A673 (cell line): ENCODE measurements around the gene BRS3. TPM values are rescaled to one million over a fixed set of nuclear protein-coding genes. Genes with fewer than 3 reads are reported as not detected.

Experiments
- BruUV-seq: library from RNA; stranded (reverse); fragments of 400-500 nt; replicated peaks from 2 replicates; lab custom pipeline; 2021; lab: Mats Ljungman, UMichigan
- CTCF ChIA-PET: fragments of 300-600 bp; sonication (Branson Sonifier 250); formaldehyde crosslinking; loops from one replicate; lab custom pipeline; 2022; ENCODE audit warnings: antibody characterized with exemption; lab: Charles Lee
- POLR2A ChIA-PET: fragments of 300-600 bp; sonication (Branson Sonifier 250); formaldehyde crosslinking; loops from one replicate; lab custom pipeline; 2022; ENCODE audit warnings: antibody characterized with exemption; ENCODE audit not compliant: low non-redundant PET; lab: Charles Lee
- DNase-seq: peaks from one replicate; pipeline ENCODE4 v3.0.0-alpha.2; 2015; ENCODE audit warnings: low spot score
- H3K27ac ChIP-seq: fragments of 200-600 bp; sonication (generic); 2 replicates; pipeline ENCODE4 v1.5.1; 2016; ENCODE audit warnings: mixed run types, low read depth, mild to moderate bottlenecking, mixed read lengths, antibody characterized with exemption, low read length; ENCODE audit not compliant: poor library complexity, severe bottlenecking
- H3K27me3 ChIP-seq: fragments of 200-600 bp; sonication (generic); replicated peaks from 2 replicates; pipeline ENCODE4 v1.6.1; 2017; ENCODE audit warnings: mixed run types, low read depth, mild to moderate bottlenecking, mixed read lengths, antibody characterized with exemption, low read length; ENCODE audit not compliant: insufficient read depth, poor library complexity
- H3K36me3 ChIP-seq: fragments of 200-600 bp; sonication (generic); 2 replicates; pipeline ENCODE4 v1.6.1; 2016; ENCODE audit warnings: mixed run types, mild to moderate bottlenecking, mixed read lengths, antibody characterized with exemption, low read length; ENCODE audit not compliant: insufficient read depth, poor library complexity, severe bottlenecking
- H3K4me1 ChIP-seq: fragments of 200-600 bp; sonication (generic); 2 replicates; pipeline ENCODE4 v1.6.1; 2017; ENCODE audit warnings: mixed run types, mild to moderate bottlenecking, mixed read lengths, antibody characterized with exemption, low read length; ENCODE audit not compliant: insufficient read depth, poor library complexity, severe bottlenecking
- H3K4me3 ChIP-seq: fragments of 200-600 bp; sonication (generic); 2 replicates; pipeline ENCODE4 v1.5.1; 2016; ENCODE audit warnings: low read depth, mixed run types, mild to moderate bottlenecking, mixed read lengths, low read length; ENCODE audit not compliant: poor library complexity, severe bottlenecking
- H3K9me3 ChIP-seq: fragments of 200-600 bp; sonication (generic); 2 replicates; pipeline ENCODE4 v1.6.1; 2016; ENCODE audit warnings: mixed run types, low read depth, mild to moderate bottlenecking, mixed read lengths, antibody characterized with exemption, low read length; ENCODE audit not compliant: poor library complexity, severe bottlenecking
- CTCF ChIP-seq: fragments of 300-800, 200-600 bp; sonication (generic); conservative IDR thresholded peaks from 2 replicates; pipeline ENCODE4 v1.5.1; 2017; ENCODE audit warnings: low read depth, mild to moderate bottlenecking, antibody characterized with exemption, low read length, moderate library complexity, mixed read lengths
- EZH2 ChIP-seq: fragments of 200-600 bp; sonication (generic); IDR thresholded peaks from 2 replicates; pipeline ENCODE4 v1.6.1; 2017; ENCODE audit warnings: borderline replicate concordance, low read depth, mild to moderate bottlenecking, mixed read lengths, antibody characterized with exemption, low read length; ENCODE audit not compliant: poor library complexity, severe bottlenecking
- intact Hi-C: fragments of 100-400 bp; cut with micrococcal nuclease; formaldehyde crosslinking; loops from one replicate; pipeline ENCODE4 v1.10.0; 2022; ENCODE audit not compliant: unreplicated experiment
- total RNA-seq: library from RNA; stranded (reverse); gene quantifications from 2 replicates; pipeline ENCODE4 v1.2.3, GENCODE V29; 2021

The BRS3 gene
- total RNA-seq, 1 experiment from 2014 or later, result not detected

DNA sequence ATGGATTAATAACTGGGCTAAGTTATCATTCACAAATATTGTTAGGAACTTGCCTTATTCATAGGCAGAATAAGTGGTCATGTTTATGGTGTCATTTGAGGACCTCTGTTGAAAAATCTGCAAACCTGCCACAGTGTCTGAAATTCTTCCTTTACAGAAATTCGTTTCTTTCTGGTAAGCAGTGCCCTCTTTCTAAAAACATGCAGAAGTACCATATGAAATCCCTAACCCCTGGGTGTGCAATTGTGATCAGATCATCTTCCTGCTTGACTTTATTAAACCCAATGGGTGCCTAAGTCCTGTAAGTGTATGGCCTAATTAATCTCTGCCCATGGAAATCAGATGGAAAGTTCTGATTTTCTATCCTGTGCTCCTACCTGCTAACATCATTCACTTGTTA is 5.3 kb downstream of the BRS3 start:
- intact Hi-C loops, result no loop called here
- ChIA-PET POLR2A (no interaction called here), CTCF (no interaction called here)
- H3K27ac ChIP-seq, result no peak overlapping the region
- H3K27me3 ChIP-seq, result peaks cover 19% of the 10 kb centered on the region
- no peak for TF ChIP-seq CTCF
- TF ChIP-seq EZH2, result no peak
- H3K4me3 ChIP-seq, result no peak overlapping the region
- no TSS peak for BruUV-seq
- DNase-seq, result no peak
- H3K9me3 ChIP-seq, result no peaks in the 10 kb centered on the region
- no peaks in the 10 kb centered on the region for H3K36me3 ChIP-seq
- H3K4me1 ChIP-seq, result no peaks in the 10 kb centered on the region

DNA sequence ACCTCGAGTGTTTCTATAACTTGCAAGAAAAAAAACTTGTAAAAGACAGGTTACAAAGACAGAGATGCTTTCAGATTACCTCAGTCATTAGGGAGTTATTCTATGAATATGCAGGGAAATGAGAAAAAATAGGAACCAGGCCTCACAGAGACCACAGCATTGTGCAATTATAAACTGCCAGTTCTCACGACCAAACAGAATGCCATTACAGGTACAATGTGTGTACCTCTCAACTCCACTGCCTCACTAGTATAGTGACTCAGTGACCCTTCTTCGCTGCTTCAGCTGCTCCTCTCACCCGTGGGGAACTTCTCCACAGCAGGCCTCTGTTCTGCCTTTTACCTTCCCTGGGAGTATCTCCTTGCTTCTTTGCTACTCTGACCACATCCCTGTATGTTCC is 7.3 kb downstream of the BRS3 start:
- Histone ChIP-seq H3K27ac (no peak overlapping the region), H3K4me3 (no peak overlapping the region), H3K36me3 (peaks cover 1% of the 10 kb centered on the region), H3K4me1 (no peaks in the 10 kb centered on the region), H3K27me3 (peaks cover 6% of the 10 kb centered on the region), H3K9me3 (no peaks in the 10 kb centered on the region)
- ChIA-PET POLR2A (no interaction called here), CTCF (no interaction called here)
- TF ChIP-seq CTCF, result no peak
- TF ChIP-seq EZH2, result no peak
- BruUV-seq, result no TSS peak
- intact Hi-C loops, result no loop called here
- no peak for DNase-seq

DNA sequence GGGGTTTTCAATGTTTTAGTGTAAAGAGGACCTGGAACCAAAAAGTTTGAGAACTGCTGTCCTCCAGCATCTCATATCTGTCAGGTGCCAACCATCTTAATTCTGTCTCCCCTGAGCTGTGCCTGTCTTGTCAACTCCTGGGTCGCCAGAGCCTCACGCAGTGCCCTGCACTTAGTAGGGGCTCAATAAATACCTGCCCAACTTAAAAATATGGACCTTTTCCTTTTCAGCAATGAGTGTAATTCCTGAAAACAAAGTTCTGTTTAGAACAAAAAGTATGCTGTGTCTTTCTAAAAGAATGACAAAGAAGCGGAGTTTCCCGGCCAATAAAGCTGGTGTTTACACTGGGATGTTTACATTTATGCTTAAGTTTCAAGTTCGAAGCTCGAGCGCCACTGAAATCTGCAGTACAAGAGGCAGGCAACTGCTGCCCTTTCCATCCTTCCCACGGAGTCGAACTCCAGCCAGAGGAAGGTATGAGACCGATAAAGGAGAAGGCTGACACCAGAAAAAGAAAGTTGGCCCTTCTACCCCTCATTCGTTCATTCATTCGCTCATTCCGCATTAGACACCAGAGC is 8.5 kb downstream of the BRS3 start:
- intact Hi-C loops, result no loop called here
- TF ChIP-seq EZH2 (no peak), CTCF (no peak)
- peaks cover 13% of the 10 kb centered on the region for H3K36me3 ChIP-seq
- peak overlapping the region; percentile 67 for H3K4me3 ChIP-seq
- no peaks in the 10 kb centered on the region for H3K9me3 ChIP-seq
- BruUV-seq, result TSS peak; percentile 98
- no peaks in the 10 kb centered on the region for H3K4me1 ChIP-seq
- H3K27ac ChIP-seq, result peak overlapping the region; percentile 88
- ChIA-PET POLR2A (no interaction called here), CTCF (no interaction called here)
- DNase-seq, result no peak
- no peaks in the 10 kb centered on the region for H3K27me3 ChIP-seq
